GM13976 (cell line): ENCODE measurements around the gene BPI.

Experiments
- DNase-seq: peaks from one replicate; pipeline ENCODE4 v3.0.0; 2012; ENCODE audit warnings: low spot score
- in situ Hi-C: fragments of 300-500 bp; cut with MboI; formaldehyde crosslinking; loops from one replicate; pipeline ENCODE4 v1.12.0; 2022; ENCODE audit warnings: low sequenced_read_pairs, mixed read lengths, inconsistent platforms; ENCODE audit not compliant: unreplicated experiment
- TF ChIP-seq, protein P1 (sequence below): IDR thresholded peaks from 2 replicates; pipeline ENCODE4 v1.5.1; 2012; ENCODE audit warnings: borderline replicate concordance, mild to moderate bottlenecking; ENCODE audit not compliant: insufficient read depth; ENCODE audit errors: extremely low read depth, missing control alignments, control extremely low read depth

Gene BPI

DNA sequence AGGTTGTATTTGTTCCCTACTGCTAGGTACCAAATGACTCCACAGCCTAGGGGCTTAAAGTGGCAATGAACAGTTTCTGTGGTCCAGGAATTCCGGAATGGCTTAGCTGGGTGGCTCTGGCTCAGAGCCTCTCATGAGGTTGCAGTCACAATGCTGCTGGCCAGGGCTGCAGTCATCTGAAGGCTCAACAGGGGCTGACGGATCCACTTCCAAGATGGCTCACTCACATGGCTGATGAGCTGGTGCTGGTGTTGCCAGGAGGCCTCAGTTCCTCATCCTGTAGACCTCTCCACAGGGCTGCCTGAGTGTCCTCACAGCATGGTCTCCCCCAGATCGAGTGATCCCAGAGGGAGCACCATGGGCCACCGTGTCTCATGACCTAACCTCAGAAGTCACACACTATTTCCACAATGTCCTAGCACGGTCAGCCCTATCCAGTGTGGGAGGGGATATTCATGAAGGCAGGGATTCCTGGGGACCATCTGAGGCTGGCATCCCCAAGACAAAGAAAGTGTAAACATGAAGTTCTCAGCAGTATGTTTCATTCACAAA lies 19.0 kb upstream of the BPI start:
- TF ChIP-seq, protein P1, sequence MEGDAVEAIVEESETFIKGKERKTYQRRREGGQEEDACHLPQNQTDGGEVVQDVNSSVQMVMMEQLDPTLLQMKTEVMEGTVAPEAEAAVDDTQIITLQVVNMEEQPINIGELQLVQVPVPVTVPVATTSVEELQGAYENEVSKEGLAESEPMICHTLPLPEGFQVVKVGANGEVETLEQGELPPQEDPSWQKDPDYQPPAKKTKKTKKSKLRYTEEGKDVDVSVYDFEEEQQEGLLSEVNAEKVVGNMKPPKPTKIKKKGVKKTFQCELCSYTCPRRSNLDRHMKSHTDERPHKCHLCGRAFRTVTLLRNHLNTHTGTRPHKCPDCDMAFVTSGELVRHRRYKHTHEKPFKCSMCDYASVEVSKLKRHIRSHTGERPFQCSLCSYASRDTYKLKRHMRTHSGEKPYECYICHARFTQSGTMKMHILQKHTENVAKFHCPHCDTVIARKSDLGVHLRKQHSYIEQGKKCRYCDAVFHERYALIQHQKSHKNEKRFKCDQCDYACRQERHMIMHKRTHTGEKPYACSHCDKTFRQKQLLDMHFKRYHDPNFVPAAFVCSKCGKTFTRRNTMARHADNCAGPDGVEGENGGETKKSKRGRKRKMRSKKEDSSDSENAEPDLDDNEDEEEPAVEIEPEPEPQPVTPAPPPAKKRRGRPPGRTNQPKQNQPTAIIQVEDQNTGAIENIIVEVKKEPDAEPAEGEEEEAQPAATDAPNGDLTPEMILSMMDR = no peak
- in situ Hi-C loops = no loop called here
- no peak for DNase-seq

DNA sequence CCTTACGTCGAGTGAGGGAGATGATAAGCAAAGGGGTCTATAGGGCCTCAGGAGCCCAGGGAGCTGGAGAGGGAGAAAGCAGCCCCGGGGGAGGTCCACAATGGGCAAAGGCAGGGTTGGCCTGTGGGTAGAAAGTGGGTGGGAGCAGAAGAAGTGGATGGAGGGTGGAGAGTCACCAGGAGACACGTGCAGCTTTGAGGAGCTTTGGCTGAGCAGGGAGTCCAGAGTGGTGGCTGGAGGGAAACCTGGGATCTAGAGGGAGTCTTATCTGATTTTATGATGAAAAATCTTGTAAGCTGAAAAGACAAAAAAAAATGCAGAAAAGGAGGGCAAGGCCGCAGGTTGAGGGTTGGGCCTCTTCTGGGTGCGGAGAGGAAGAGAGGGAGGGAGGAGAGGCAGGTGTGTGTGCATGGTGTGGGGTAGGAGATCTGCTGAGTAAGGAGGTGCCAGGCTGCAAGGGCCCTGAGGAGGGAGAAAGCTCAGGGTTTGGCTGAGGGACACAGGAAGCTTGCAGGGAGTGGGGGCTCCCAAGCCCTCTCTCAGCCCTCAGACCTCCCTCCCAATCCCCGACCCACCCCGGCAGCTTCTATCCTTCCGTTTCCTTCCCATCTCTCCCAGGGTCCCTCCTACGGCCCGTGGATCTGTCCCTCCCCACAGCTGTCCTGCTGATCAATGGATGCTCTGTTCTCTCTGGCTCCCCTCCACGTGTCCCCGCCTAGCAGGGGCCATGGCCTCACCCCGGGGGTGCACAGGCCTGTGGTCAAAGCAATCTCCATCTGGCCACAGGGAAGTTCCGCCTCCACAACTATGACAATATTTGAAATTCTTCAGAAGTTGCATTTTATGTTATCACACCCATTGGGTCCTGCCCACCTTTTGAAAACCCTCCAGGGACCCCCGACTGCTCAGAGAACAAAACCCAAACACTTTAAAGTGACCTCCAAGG lies 17.1 kb upstream of the BPI start:
- in situ Hi-C loops = no loop called here
- no peak for DNase-seq
- TF ChIP-seq, protein P1 = no peak

DNA sequence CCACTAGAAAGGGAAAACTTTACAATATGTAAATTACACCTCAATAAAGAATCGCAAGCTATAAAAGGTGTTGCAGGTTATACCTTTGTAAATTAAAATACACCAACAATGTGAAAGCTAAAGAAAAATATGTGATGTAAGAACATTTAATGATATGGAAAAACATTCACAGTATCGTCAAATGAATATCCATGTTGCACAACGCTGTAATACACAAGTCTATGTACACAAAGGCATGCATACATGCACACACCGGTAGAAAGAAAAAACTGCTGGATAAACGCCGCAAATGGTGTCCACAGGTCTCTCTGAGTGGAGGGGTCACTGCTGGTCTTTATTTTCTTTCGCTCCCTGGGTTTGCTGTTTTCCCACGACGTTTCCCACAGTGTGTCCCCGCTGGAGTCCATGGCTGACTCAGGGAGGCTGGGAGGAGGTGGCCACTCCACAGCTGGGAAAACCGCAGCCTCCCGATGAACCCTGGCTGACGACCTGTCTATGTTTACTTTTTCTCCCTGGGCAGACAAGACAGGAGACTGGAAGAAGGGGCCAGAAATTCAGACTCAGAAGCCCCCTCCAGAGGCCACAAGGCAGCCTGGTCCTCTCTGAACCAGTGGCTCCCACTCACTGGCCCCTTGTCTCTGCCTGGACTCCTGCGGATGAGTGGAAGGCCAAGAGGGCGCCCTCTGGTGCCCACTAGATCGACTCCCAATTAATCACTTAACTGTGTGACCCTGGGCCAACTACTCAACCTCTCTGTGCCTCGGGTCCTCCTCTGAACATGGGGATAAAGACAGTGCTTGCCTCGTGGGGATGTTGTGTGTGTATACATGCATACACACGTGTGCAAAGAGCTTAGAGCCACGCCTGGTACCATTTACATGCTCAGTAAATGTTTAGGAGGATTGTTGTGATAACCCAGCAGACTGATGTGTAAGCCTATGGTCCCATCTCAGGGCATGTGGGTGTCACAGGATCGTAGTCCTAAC lies 12.8 kb upstream of the BPI start:
- in situ Hi-C loops = no loop called here
- DNase-seq = no peak
- TF ChIP-seq, protein P1 = no peak

DNA sequence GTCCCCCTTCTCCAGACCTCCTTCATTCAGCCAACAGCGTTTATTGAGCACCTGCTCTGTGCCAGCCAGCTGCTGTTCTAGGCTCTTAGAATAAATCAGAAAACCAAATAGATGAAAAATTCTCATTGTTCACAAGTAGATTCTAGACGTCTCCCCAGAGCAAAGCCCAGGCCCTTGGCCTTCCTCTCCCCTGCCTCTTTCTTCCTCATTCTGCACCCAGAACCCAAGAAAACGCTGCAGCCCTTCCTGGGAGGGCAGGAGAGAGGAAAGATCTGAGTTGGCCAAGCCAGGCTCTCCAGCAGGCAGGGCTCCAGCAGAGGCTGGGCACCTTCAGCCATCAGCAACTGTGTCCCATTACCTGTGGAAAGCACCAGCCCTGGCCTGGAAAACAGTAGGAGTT lies 12.0 kb upstream of the BPI start:
- DNase-seq = no peak

DNA sequence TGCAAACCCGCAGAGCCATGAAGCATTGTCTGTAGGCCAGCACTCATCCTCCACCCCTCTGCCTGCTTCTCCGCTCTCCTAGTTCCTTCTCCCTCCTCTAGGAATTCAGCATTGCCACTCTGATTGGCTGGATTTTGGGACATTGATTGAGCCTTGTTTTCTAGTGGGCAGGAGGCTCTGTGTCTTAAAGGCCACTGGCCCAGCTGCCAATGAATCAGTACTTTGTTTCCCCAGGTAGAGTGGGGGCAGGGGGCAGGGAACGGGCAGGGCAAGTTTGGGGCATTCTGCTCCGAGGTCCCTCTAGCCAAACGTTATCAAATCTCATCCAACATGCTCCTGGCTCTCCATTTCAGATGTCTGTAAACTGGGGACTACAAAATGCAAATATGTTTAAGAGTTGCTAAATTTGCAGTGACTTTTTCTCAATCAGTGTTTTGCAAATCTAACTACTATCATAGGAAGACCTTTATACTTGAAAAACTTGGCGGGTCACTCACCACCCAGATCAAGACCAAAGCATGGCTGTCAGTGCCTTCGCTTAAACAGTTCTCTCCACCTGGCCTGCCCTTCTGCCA lies 10.4 kb upstream of the BPI start:
- DNase-seq = no peak
- in situ Hi-C loops = no loop called here
- TF ChIP-seq, protein P1 = no peak

More for the DNA sequence above, 12.0 kb upstream of the BPI start:
- in situ Hi-C loops = no loop called here
- TF ChIP-seq, protein P1 = no peak
